ENCODE results near the gene HDGFL3. TPM values are rescaled to one million over a fixed set of nuclear protein-coding genes. Genes with fewer than 3 reads are reported as not detected.
"Not testable (repeated sequence)": the region's sequence is repeated elsewhere in the genome, so short reads cannot be mapped to it uniquely, and the experiment has no call there.

HDGFL3 gene
- total RNA-seq, 1 donor from 2014 or later = 26.5 TPM

GRCh38 chr15:83090465-83090864 is 117.2 kb downstream of the HDGFL3 start:
- H3K4me1 ChIP-seq = peaks cover 14% of the 10 kb centered on the region
- H3K27ac ChIP-seq = no peak overlapping the region
- no peaks in the 10 kb centered on the region for H3K27me3 ChIP-seq (ENCODE audit: low read depth)
- H3K4me3 ChIP-seq = no peak overlapping the region
- H3K9me3 ChIP-seq = no peaks in the 10 kb centered on the region
- no peaks in the 10 kb centered on the region for H3K36me3 ChIP-seq
- DNase-seq = no peak
- TF ChIP-seq CTCF (IDR thresholded peaks at IDR 0.05) = no peak
- intact Hi-C loops (cut with DNase I) = no loop called here
- no peak for ATAC-seq

DNA sequence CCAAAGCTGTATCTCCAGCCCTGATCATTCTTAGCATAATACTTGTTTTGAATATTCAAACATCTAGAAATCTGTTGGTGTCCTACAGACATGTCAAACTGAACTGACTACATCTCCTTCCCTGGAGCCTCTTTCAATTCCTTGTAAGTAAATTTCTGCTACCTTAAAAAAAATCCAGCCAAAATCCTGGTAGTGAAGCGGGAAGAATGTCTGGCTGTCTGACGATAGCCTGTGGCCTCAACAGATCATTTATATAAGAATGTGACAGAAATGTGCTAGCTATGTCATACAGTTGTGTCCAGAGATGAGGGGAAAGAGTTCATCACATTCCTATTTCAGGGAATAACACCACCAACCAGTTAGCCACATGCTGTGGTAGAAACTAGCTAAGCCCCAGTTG is 118.7 kb downstream of the HDGFL3 start:
- intact Hi-C loops (cut with DNase I) = no loop called here
- no peak overlapping the region for H3K27ac ChIP-seq
- ATAC-seq = no peak
- no peak for TF ChIP-seq CTCF (IDR thresholded peaks at IDR 0.05)
- no peak for DNase-seq
- no peaks in the 10 kb centered on the region for H3K27me3 ChIP-seq (ENCODE audit: low read depth)
- H3K36me3 ChIP-seq = no peaks in the 10 kb centered on the region
- H3K4me3 ChIP-seq = no peak overlapping the region
- H3K9me3 ChIP-seq = no peaks in the 10 kb centered on the region
- H3K4me1 ChIP-seq = peaks cover 6% of the 10 kb centered on the region

- ATAC-seq (no peak), DNase-seq (no peak)
- H3K27ac ChIP-seq = no peak overlapping the region
- no peak overlapping the region for H3K4me3 ChIP-seq
- no peaks in the 10 kb centered on the region for H3K9me3 ChIP-seq
- TF ChIP-seq CTCF (IDR thresholded peaks at IDR 0.05) = no peak
- H3K36me3 ChIP-seq = no peaks in the 10 kb centered on the region
- H3K4me1 ChIP-seq = peaks cover 6% of the 10 kb centered on the region
- intact Hi-C loops (cut with DNase I) = no loop called here
- no peaks in the 10 kb centered on the region for H3K27me3 ChIP-seq (ENCODE audit: low read depth)
Observed at GRCh38 chr15:83087576-83087975, 120.0 kb downstream of the HDGFL3 start.

DNA sequence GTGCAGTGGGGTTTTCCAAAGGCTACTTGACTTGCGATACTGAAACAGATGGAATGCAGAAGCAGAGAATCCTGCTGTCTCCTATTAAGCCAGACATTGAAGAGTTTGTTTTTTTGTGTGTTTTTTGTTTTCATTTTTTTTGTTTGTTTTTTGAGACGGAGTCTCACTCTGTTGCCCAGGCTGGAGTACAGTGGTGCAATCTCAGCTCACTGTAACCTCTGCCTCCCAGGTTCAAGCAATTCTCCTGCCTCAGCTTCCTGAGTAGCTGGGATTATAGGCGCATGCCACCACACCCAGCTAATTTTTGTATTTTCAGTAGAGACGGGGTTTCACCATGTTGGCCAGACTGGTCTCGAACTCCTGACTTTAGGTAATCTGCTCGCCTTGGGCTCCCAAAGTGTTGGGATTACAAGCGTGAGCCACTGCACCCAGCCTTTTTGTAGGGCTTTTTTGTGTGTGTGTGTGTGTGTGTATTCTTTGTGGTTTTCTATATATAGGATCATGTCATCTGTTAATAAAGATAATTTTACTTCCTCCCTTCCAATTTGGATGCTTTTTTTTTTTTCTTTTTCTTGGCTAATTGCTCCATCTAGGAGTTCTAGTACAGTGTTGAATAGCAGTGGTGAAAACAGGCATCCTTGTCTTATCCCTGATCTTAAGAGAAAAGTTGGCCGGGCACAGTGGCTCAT is 121.6 kb downstream of the HDGFL3 start:
- H3K27me3 ChIP-seq (ENCODE audit: low read depth); H3K4me1 ChIP-seq; H3K9me3 ChIP-seq; DNase-seq; H3K27ac ChIP-seq; H3K36me3 ChIP-seq; H3K4me3 ChIP-seq; intact Hi-C loops (cut with DNase I); ATAC-seq: not testable (repeated sequence)

DNA sequence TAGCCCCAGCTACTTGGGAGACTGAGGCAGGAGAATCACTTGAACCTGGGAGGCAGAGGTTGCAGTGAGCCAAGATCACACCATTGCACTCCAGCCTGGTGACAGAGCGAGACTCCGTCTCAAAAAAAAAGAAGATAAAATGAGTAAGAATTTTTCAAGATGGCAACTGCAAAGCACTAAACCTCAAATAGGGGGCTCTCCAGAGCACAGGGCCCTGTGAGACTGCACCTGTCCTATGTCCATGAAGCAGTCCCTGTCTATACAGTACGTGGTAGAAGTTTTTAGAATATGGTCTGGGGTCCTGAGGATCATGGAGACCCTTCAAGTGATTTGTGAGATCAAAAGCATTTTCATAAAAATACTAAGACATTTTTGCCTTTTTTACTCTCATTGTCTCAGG is 122.2 kb downstream of the HDGFL3 start:
- ATAC-seq = not testable (repeated sequence)

DNA sequence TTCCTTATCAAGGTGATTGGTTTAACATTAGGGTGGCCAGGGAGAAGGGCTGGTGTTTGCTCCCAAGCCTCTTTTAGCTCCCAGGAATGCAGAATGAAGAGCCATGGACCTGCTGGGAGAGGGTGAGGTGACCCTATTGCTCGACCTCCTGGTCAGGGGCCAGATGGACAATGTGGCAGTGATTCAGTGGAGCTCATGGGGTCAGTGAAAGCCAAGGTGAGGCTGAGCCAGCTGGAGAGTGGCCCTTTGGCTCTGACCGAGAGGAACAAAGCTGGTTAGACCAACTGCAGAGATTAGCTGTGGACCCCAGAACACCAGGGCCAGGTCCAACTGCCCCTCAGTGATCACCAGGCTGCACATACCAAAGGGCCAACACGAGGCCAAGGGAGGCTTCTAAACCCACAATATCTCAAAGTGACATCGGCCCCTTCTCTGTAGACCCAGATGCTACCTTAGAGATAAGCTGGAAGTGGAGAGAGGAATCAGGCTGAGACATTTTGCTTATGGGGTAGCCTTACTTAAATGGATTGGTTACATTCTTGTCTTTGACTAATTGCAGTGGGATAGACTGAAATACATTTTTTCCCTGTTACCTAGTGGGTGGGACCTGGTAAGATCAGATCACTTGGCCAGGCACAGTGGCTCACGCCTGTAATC is 124.8 kb downstream of the HDGFL3 start:
- no peak overlapping the region for H3K27ac ChIP-seq
- DNase-seq (no peak), ATAC-seq (no peak)
- no peak for TF ChIP-seq CTCF (IDR thresholded peaks at IDR 0.05)
- H3K4me3 ChIP-seq = no peak overlapping the region
- H3K9me3 ChIP-seq = no peaks in the 10 kb centered on the region
- intact Hi-C loops (cut with DNase I) = no loop called here
- peaks cover 3% of the 10 kb centered on the region for H3K27me3 ChIP-seq (ENCODE audit: low read depth)
- no peaks in the 10 kb centered on the region for H3K36me3 ChIP-seq
- no peaks in the 10 kb centered on the region for H3K4me1 ChIP-seq

More for the DNA sequence above, 122.2 kb downstream of the HDGFL3 start:
- H3K9me3 ChIP-seq; intact Hi-C loops (cut with DNase I); H3K4me3 ChIP-seq; H3K27me3 ChIP-seq (ENCODE audit: low read depth); H3K4me1 ChIP-seq; H3K36me3 ChIP-seq; DNase-seq; H3K27ac ChIP-seq: not testable (repeated sequence)
